ENCODE results near the gene GGT6.

Gene GGT6

GRCh38 chr17:4514779-4515178 is 45.6 kb downstream of the GGT6 start:
- H3K27me3 ChIP-seq (replicated peaks; ENCODE audit: control insufficient read depth, insufficient read depth, low read length), result no peaks in the 10 kb centered on the region
- no peak overlapping the region for H3K4me3 ChIP-seq (replicated peaks; ENCODE audit: low read depth, low read length)
- no peaks in the 10 kb centered on the region for H3K36me3 ChIP-seq (ENCODE audit: control insufficient read depth, insufficient read depth, low read length)
- no peak for TF ChIP-seq CTCF (IDR thresholded peaks at IDR 0.05; ENCODE audit: insufficient read depth, low read length, poor library complexity, severe bottlenecking)
- no peak for DNase-seq (ENCODE audit: extremely low read depth, insufficient read length)

GRCh38 chr17:4514206-4514605 is 46.2 kb downstream of the GGT6 start:
- TF ChIP-seq CTCF (IDR thresholded peaks at IDR 0.05; ENCODE audit: insufficient read depth, low read length, poor library complexity, severe bottlenecking), result no peak
- Histone ChIP-seq H3K36me3 (ENCODE audit: control insufficient read depth, insufficient read depth, low read length) (no peaks in the 10 kb centered on the region), H3K4me3 (replicated peaks; ENCODE audit: low read depth, low read length) (no peak overlapping the region), H3K27me3 (replicated peaks; ENCODE audit: control insufficient read depth, insufficient read depth, low read length) (no peaks in the 10 kb centered on the region)
- no peak for DNase-seq (ENCODE audit: extremely low read depth, insufficient read length)

GRCh38 chr17:4513113-4514032 is 47.0 kb downstream of the GGT6 start:
- DNase-seq (ENCODE audit: extremely low read depth, insufficient read length), result no peak
- TF ChIP-seq CTCF (IDR thresholded peaks at IDR 0.05; ENCODE audit: insufficient read depth, low read length, poor library complexity, severe bottlenecking), result no peak
- H3K36me3 ChIP-seq (ENCODE audit: control insufficient read depth, insufficient read depth, low read length), result no peaks in the 10 kb centered on the region
- H3K27me3 ChIP-seq (replicated peaks; ENCODE audit: control insufficient read depth, insufficient read depth, low read length), result no peaks in the 10 kb centered on the region
- no peak overlapping the region for H3K4me3 ChIP-seq (replicated peaks; ENCODE audit: low read depth, low read length)

- no peak for TF ChIP-seq CTCF (IDR thresholded peaks at IDR 0.05; ENCODE audit: insufficient read depth, low read length, poor library complexity, severe bottlenecking)
- H3K4me3 ChIP-seq (replicated peaks; ENCODE audit: low read depth, low read length), result no peak overlapping the region
- no peaks in the 10 kb centered on the region for H3K36me3 ChIP-seq (ENCODE audit: control insufficient read depth, insufficient read depth, low read length)
- no peak for DNase-seq (ENCODE audit: extremely low read depth, insufficient read length)
- no peaks in the 10 kb centered on the region for H3K27me3 ChIP-seq (replicated peaks; ENCODE audit: control insufficient read depth, insufficient read depth, low read length)
Measured at GRCh38 chr17:4512156-4513112, 47.9 kb downstream of the GGT6 start.

GRCh38 chr17:4511199-4511932 is 49.0 kb downstream of the GGT6 start:
- H3K4me3 ChIP-seq (replicated peaks; ENCODE audit: low read depth, low read length), result no peak overlapping the region
- no peak for DNase-seq (ENCODE audit: extremely low read depth, insufficient read length)

More at GRCh38 chr17:4511199-4511932, 49.0 kb downstream of the GGT6 start:
- Histone ChIP-seq H3K36me3 (ENCODE audit: control insufficient read depth, insufficient read depth, low read length) (no peaks in the 10 kb centered on the region), H3K27me3 (replicated peaks; ENCODE audit: control insufficient read depth, insufficient read depth, low read length) (no peaks in the 10 kb centered on the region)
- no peak for TF ChIP-seq CTCF (IDR thresholded peaks at IDR 0.05; ENCODE audit: insufficient read depth, low read length, poor library complexity, severe bottlenecking)
